CD4-positive, alpha-beta T cell treated with Interleukin-17A for 1 hour (primary cell): ENCODE measurements around the gene ZNF610.
A peak's percentile ranks its signal among the peaks of the same experiment; 100 is the strongest.
"Not testable (repeated sequence)": the region's sequence is repeated elsewhere in the genome, so short reads cannot be mapped to it uniquely, and the experiment has no call there.

Experiments used
- DNase-seq: peaks from one replicate; pipeline ENCODE4 v3.0.0-alpha.2; 2020

ZNF610 gene

DNA sequence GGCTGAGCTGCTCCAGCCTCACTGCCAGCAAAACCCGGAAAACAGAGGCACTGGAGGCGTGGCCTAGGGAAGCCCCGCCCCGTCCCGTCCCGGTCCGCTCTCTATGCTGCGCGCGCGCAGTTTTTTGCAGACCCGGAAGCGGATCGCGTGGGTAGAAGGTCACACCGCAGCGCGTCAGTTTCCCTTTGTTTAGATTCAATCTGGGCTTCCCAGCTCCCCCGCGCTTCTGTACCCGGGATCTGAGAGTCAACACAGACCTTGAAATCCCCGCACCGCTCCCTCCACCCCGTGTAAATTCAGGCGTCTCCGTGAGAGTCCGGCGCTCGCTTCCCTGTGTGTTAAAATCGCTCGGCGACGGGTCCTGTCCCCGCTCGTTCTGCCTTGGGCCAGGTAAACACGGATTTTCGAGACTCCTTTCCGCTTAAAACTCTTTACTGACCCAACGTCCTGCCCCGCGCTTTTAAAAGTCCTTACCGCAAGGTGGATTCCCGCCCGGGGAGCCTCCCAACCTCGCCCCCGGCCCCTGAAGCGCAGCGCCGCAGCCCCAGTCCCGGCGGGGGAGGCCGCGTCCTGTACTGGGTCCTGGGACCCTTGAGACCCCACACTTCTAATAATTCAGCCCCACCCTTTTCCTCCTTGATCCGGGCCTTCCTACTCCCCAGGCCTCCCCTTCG, at the start of gene ZNF610:
Gene ZNF610 (plus strand): TSS at position 127 of the 674 bp plus-strand sequence. CDS start 12,930 bp downstream, outside the sequence.
- DNase-seq: peak; percentile 86

DNA sequence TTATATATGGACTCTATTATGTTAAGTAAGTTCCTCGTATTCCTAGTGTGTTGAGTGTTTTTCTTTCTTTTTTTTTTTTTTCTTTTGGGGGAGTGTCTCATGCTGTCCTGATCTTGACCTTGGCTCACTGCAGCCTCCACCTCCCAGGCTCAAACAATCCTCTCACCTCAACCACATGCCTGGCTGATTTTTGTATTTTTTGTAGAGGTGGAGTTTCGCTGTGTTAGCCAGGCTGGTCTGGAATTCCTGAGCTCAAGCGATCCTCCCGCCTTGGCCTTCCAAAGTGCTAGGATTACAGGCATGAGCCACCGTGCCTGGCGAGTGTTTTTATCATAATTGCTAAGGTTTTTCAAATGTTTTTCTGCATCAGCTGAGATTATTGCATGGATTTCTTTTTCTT, 49.8 kb upstream of the ZNF610 start:
- DNase-seq: no peak

DNA sequence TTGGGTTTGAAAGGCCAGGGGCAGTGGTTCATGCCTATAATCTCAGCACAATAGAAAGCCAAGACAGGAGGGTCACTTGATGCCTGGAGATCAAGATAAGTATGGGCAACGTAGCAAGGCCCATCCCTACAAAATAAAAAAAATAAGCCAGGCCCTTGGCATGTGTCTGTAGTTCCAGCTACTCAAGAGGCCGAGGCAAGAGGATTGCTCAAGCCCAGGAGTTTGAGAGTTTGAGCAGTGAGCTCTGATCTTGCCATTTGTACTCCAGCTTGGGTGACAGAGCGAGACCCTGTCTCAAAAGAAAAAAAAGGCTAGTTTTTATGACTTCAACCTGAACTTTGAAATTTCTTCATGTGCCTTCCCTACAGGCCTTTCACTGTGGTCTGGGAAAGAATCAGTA, 44.3 kb upstream of the ZNF610 start:
- no peak for DNase-seq

DNA sequence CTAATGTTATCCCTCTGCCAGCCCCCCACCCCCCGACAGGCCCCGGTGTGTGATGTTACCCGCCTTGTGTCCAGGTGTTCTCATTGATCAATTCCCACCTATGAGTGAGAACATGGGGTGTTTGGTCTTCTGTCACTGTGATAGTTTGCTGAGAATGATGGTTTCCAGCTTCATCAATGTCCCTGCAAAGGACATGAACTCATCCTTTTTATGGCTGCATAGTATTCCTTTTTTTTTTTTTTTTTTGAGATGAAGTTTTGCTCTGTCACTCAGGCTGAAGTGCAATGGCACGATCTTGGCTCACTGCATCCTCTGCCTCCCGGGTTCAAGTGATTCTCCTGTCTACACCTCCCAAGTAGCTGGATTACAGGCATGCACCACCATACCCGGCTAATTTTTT, 43.1 kb upstream of the ZNF610 start:
- not testable (repeated sequence) for DNase-seq

DNA sequence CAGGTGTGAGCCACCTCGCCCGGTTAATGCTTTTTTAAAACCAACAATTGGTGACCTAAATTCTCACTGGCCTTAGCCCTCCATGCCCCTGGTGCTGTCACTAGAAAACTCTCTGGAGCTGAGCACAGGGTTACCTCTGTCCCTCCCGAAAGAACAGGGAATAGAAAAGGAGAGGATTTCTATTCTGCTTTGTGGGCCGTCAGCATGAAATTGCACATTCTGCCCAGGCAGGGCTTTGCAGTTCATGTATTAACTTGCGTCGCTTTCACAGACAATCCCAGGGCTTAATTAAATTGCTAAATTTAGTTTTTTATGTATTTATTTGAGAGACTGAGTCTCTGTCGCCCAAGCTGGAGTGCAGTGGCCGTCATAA, 39.7 kb upstream of the ZNF610 start:
- DNase-seq: no peak

DNA sequence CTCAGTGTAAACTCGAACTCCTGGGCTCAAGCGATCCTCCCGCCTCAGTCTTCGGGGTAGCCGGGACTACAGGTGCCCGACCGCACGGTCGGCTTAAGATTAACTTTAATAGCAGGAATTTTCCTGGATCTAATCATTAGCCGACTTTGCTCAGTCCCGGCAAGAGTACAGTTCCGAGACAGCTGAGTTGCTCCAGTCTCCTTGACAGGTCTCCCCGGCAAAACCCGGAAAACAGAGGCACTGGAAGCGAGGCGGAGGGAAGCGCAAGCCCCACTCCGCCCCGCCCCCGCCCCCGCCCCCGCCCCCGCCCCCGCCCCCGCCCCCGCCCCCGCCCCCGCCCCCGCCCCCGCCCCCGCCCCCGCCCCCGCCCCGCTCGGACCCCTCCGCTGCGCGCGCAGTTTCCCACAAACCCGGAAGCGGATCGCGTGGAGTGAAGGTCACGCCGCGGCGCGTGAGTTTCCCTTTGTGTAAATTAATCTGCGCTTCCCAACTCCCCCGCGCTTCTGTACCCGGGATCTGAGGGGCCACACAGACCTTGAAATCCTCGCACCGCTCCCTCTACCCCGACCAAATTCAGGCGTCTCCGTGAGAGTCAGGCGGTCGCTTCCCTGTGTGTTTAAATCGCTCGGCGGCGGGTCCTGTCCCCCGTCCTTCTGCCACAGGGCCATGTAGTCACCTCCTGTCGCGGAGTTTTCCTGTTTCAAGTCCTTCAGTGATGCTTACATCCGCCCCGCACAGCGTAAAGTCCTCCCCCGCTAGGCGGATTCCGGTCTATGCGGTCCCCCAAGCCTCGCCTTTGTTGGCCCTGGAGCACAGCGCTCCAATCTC, 39.1 kb upstream of the ZNF610 start, which contains the start of gene ZNF480:
Gene ZNF480 (plus strand): TSS at position 397 of the 828 bp plus-strand sequence. CDS start 3,244 bp downstream, outside the sequence.
- peak; percentile 85 for DNase-seq

DNA sequence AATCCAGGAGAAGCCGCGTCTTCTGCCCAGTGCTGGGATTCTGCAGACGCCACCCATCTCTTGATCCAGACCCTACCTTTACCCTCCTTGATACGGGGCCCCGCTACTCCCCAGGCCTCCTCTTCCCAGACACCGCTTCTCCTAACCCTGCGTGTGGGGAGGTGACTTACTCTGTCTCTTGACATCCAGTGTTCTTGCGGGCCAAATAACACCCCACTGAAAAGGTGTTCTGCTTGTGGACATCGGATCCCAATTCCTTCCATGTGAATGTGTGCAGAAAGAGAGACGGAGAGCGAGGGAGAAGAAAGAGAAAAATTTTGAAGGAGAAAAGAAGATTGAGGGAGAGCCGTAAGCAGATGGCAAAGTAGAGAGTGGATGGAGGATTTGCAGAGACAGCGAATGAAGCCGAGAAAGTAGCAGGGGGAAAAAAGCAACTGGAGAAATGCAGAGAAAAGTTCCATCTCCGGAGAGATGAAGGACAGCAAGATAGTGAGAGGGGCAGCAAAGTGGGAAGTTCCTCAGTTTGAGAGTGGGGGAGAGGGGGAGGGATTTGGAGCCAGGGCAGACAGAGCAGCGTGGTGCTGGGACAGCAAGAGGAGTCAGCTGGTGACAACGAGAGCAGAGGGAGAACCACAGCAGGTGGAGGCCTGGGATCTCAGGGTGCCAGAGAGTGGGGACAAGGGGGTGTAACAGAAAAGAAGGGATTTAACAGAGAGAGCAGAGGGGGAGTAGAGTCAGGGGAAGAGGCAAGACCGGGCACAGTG, 38.3 kb upstream of the ZNF610 start:
- DNase-seq: no peak

DNA sequence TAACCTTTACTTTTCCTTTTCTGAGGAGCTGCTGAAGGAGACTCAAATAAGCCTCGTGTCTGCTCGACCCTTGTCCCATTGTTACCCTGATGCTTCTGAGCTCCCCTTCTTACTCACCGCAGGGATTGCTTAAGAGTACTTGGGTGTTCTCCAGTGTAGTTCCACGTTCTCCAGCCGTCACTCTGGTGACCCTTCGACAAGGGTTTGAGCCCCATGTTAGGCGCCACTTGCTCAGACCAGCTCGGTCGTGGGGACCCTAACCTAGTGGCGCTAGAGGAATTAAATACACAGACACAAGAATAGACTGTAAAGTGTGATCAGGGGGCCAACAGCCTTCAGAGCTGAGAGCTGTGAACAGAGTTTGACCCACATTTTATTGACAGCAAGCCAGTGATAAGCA, 28.8 kb upstream of the ZNF610 start:
- DNase-seq: peak; percentile 13

DNA sequence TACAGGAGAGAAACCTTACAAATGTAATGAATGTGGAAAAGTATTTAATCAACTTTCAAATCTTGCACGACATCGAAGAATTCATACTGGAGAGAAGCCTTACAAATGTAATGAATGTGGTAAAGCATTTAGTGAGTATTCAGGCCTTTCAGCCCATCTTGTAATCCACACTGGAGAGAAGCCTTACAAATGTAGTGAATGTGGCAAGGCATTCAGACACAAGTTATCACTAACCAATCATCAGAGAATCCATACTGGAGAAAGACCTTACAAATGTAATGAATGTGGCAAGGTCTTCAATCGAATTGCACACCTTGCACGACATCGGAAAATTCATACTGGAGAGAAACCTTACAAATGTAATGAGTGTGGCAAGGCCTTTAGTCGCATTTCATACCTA, 13.6 kb upstream of the ZNF610 start:
- DNase-seq: no peak

DNA sequence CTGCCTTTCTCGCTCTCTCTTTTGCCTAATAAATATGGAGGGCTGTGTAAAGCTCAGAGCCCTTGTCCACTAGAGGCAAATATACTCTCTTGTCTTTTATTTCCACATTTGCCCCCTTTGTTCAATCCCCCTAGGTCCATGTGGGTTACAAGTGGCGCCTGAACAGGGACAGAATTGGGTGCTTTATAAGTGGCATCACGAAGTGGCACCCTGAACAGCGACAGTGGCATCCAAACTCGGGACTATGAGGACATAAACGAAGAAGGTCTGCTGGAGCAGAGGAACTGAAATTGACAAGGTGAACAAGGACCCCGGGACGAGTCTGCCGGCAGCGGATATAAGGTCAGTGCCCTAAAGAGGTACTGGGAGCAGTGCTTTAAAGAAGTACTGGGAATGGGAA, 4.3 kb upstream of the ZNF610 start:
- peak; percentile 2 for DNase-seq

DNA sequence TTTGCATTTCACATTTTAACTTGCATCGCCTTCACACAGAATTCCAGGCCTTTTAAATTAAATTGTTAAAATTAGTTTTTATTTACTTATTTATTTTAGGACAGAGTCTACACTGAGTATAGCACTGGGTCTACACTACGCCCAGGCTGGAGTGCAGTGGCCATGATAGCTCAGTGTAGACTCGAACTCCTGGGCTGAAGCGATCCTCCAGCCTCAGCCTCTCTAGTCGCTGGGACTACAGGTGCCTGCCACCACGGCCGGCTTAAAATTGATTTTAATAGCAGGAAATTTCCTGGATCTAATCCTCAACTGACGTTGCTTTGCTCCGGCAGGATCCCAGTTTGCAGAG, 301 bp upstream of the ZNF610 start:
- DNase-seq: no peak

DNA sequence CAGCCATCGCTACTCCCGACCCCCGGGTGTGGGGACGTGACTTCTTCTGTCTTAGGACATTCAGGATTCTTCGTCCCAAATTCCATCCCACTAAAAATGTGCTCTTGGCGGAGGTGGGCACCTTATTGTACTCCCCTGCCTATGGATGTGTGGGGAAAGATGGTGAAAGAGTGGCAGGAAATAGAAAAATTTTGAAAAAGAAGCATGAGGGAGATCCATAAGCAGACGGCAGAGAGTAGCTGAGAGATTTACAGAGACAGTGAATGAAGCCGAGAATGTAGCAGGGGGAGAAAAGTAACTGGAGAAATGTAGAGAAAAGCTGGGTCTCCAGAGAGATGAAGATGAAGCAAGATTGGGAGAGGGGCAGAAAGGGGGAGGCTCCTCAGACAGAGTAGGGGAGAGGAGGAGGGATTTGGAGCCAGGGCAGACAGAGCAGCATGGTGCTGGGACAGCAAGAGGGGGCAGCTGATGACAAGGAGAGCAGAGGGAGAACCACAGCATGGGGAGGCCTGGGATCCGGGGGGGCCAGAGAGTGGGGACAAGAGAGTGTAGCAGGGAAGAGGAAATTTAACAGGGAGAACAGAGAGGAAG, 843 bp downstream of the ZNF610 start:
- DNase-seq: peak; percentile 0

DNA sequence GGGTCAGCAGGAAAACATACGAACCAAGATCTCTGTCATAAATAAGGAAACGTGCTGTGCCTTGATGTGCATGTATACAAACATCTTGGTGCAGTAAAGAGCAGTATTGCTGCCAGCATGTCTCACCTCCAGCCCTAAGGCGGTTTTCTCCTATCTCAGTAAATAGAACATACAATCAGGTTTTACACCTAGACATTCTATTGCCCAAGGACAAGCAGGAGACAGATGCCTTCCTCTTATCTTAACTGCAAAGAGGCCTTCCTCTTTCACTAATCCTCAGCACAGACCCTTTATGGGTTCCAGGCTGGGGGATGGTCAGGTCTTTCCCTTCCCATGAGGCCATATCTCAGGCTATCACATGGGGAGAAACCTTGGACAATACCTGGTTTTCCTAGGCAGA, 3.0 kb downstream of the ZNF610 start:
- DNase-seq: not testable (repeated sequence)

DNA sequence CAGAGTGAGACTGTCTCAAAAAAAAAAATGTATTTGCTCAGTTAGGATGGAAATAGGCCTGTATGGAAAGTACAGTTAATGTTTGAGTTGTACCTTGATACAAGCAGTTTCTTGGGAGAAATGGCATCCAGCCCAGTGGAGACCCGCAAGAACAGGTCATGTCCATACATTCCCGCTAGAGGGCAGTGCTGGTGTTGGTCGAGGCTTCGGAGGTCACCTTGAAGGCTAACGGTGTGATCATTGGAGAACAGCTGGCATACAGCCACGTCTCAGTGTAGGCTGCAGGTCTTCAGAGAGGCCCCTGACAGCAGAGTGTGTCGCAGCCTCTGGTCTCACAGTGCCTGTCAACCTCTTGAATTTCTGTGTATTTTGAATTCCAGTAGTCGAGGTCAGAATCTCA, 7.5 kb downstream of the ZNF610 start:
- DNase-seq: peak; percentile 72

DNA sequence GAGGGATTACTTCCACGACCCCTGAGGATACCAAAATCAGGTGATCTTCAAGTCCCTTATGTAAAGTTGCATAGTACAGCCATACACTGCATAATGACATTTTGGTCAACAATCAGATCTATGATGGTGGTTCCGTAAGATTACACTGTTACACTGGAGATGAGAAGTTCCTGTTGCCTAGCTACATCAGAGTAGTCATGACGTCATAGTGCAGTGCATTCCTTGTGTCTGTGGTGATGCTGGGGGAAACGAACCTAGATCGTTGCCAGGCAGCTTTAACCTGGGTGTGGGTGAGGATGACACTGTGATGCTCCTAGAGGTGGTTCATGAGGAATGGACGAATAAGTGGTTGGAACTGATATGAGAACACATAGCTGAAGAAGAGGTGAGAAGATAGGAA, 9.1 kb downstream of the ZNF610 start:
- DNase-seq: no peak

DNA sequence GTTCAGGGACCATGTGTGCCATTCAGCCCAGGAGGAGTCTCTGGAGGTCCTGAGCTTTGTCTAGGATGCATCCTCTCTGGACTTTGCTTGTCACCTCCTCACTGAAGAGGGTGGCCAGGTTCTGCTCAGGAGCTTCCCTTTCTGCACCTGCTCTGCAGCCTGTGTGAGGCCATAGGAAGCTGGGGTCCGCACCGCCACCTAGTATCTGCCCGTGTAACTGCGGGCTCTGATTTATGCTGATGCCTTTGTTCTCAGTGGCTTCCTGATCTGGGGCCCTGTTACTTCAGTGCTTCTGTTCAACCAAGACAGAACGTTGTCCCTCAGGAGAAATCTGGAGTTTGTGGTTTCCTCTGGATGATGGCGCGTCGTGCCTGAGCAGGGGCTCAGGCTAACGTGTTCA, 15.5 kb downstream of the ZNF610 start:
- no peak for DNase-seq

DNA sequence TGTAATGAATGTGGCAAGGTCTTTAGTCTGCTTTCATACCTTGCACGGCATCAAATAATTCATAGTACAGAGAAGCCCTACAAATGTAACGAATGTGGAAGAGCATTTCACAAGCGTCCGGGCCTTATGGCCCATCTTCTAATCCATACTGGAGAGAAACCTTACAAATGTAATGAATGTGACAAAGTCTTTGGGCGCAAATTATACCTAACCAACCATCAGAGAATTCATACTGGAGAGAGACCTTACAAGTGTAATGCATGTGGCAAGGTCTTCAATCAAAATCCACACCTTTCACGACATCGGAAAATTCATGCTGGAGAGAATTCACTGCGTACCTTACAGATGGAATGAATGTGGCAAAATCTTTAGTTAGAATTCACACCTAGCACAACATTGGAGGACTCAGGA, 30.4 kb downstream of the ZNF610 start:
- no peak for DNase-seq

DNA sequence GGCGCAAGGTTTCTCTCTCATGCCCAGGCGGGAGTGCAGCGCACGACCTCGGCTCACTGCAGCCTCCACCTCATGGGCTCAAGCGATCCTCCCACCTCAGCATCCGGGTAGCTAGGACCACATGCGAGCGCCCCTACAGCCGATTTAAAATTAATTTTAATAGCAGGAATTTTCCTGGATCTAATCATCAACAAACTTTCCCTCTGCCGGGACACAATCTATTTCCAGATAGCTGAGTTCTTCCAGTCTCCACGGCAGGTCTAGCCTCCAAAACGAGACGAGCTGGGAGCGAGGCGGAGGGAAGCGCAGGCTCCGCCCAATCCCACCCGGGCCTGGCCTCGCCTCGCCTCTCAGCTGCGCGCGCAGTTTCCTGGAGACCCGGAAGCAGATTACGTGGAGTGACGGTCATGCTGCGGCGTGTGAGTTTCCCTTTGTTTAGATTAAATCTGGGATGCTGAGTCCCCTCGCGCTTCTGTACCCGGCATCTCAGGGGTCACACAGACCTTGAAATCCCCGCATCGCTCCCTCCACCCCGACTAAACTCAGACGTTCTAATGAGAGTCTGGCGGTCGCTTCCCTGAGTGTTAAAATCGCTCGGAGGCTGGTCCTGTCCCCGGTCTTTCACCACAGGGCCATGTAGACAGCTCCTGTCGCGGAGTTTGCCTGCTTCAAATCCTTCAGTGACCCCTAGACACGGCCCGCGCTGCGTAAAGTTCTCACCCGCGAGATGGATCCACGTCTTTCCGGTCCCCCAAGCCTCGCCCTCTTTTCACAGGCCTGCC, 33.7 kb downstream of the ZNF610 start, which contains the start of gene ZNF880:
Gene ZNF880 (plus strand): TSS at position 365 of the 782 bp plus-strand sequence. CDS start 43 bp downstream, at position 408.
- peak; percentile 92 for DNase-seq

DNA sequence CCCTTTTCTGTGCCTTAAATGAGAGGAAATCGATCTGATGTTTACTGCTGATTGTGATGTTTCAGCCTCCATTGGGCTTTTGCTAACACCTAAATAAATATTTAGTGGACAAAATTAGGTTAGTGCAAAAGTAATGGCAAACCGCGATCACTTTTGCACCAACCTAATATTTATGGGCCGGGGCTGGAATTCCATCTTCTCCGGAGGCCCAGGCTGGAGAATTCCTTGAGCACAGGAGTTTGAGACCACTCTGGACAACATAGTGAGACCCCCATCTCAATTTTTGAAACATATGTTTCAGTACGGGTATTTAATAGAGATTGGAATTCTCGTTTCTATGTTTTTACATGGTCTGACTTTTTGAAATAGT, 34.3 kb downstream of the ZNF610 start:
- DNase-seq: no peak

DNA sequence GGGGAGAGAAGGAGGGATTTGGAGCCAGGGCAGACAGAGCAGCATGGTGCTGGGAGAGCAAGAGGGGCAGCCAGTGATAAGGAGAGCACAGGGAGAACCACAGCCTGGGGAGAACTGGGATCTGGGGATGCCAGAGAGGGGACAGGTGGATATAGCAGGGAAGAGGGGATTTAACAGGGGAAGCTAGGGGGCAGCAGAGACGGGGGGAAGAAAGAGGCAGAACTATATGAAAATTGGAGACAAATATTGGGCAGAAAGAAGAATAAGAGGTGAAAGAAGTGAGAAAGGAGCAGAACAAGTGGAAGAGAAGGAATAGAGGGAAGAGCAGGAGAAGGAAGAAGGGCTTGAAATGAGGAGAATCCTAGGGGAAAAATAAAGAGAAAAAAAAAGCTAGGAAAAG, 55.1 kb downstream of the ZNF610 start:
- no peak for DNase-seq

DNA sequence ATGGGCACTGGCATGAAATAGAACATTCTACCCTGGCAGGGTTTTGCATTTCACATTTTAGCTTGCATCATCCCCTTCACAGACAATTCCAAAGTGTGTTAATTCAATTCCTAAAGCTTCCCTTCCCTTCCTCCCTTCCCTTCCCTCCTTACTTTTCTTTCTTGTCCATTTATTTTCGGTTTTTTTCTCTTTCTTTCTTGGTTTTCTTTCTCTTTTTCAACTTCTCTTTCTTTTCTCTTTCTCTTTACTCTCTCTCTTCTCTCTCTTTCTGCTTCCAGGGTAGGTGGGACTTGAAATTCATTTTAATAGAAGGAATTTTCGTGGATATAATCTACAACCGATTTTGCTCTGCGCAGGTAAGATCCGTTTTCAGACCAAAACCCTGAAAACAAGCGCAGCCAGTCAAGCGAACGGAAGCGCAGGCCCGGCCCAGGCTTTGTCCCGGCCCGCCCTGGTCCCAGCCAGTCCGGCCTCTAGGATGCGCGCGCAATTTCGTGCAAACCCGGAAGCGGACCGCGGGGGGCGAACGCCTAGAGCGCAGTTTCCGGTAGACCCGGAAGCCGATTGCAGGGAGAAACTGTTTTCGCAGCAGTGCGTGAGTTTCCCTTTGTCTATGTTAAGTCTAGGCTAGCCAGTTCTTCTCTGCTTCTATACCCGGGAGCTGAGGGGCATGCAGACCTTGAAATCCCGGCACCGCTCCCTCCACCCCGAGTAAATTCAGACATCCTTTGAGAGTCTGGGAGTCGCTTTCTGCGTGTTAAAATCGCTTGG, 61.5 kb downstream of the ZNF610 start, which contains the start of gene ZNF528:
Gene ZNF528 (plus strand): TSS at position 540 of the 771 bp plus-strand sequence. CDS start 4,165 bp downstream, outside the sequence.
- DNase-seq: peak; percentile 93
